DND-41 (cell line): ENCODE measurements around the gene MISFA.
"Not testable (repeated sequence)": the region's sequence is repeated elsewhere in the genome, so short reads cannot be mapped to it uniquely, and the experiment has no call there.

ENCODE experiments used
- ATAC-seq: fragments of 200-7000 bp; cut with Tn5 transposase; 3 replicates; pipeline ENCODE4 v1.9.1; 2021; ENCODE audit warnings: low read depth; ENCODE audit not compliant: insufficient read depth
- DNase-seq: peaks from one replicate; pipeline ENCODE4 v3.0.0-alpha.2; 2020
- H2AFZ ChIP-seq: 2 replicates; pipeline ENCODE4 v1.6.0; 2012; ENCODE audit warnings: low read depth, low read length
- H3K27ac ChIP-seq: 2 replicates; pipeline ENCODE4 v1.5.1; 2012; ENCODE audit warnings: low read length, inconsistent platforms
- H3K27me3 ChIP-seq: fragments of 200-600 bp; sonication (generic); 2 replicates; pipeline ENCODE4 v1.6.0; 2012; ENCODE audit warnings: low read length, mild to moderate bottlenecking, inconsistent platforms; ENCODE audit not compliant: insufficient read depth, poor library complexity
- H3K36me3 ChIP-seq: 2 replicates; pipeline ENCODE4 v1.5.1; 2012; ENCODE audit warnings: low read length, inconsistent platforms; ENCODE audit not compliant: insufficient read depth
- H3K4me1 ChIP-seq: 2 replicates; pipeline ENCODE4 v1.5.1; 2012; ENCODE audit warnings: mild to moderate bottlenecking, low read length; ENCODE audit not compliant: insufficient read depth
- H3K4me2 ChIP-seq: 2 replicates; pipeline ENCODE4 v1.6.0; 2012; ENCODE audit warnings: mild to moderate bottlenecking, moderate library complexity, low read length, inconsistent platforms; ENCODE audit not compliant: insufficient read depth
- H3K4me3 ChIP-seq, 2 experiments: fragments of 200-600 bp in 1 of 2; shearing (Covaris generic) in 1 of 2; 2 replicates each; pipeline ENCODE4 v1.5.1; 2012 to 2016; ENCODE audit warnings: inconsistent platforms in 2 of 2, low read length in 2 of 2, mild to moderate bottlenecking in 2 of 2, low read depth in 1 of 2, moderate library complexity in 1 of 2
- H3K79me2 ChIP-seq: 2 replicates; pipeline ENCODE4 v1.6.0; 2012; ENCODE audit warnings: low read length, inconsistent platforms; ENCODE audit not compliant: insufficient read depth
- H3K9ac ChIP-seq: 2 replicates; pipeline ENCODE4 v1.6.0; 2012; ENCODE audit warnings: low read depth, mild to moderate bottlenecking, inconsistent platforms, low read length, moderate library complexity
- H3K9me3 ChIP-seq: 2 replicates; pipeline ENCODE4 v1.5.1; 2012; ENCODE audit warnings: low read length, moderate library complexity, mild to moderate bottlenecking, inconsistent platforms; ENCODE audit not compliant: insufficient read depth, severe bottlenecking
- H4K20me1 ChIP-seq: 2 replicates; pipeline ENCODE4 v1.6.0; 2012; ENCODE audit warnings: low read length; ENCODE audit not compliant: insufficient read depth
- CTCF ChIP-seq: IDR thresholded peaks from 2 replicates; pipeline ENCODE4 v1.5.1; 2012; ENCODE audit warnings: borderline replicate concordance, low read length, moderate library complexity, mild to moderate bottlenecking; ENCODE audit not compliant: poor library complexity, severe bottlenecking; ENCODE audit errors: extremely low read depth
- EZH2 ChIP-seq: IDR thresholded peaks from 3 replicates; pipeline ENCODE4 v1.6.1; 2012; ENCODE audit warnings: borderline replicate concordance, low read depth, mild to moderate bottlenecking, moderate library complexity, low read length, inconsistent platforms; ENCODE audit not compliant: severe bottlenecking

MISFA gene

GRCh38 chr11:18633256-18634139, 33.9 kb downstream of the MISFA start:
- 0 out of 3 replicates have a peak, but pooled peaks have one; percentile 8 for ATAC-seq
- TF ChIP-seq EZH2, result no peak
- no peak for TF ChIP-seq CTCF
- H3K4me1 ChIP-seq, result peaks cover 23% of the 10 kb centered on the region
- H3K27ac ChIP-seq, result peak overlapping the region; percentile 87
- peaks cover 59% of the 10 kb centered on the region for H3K79me2 ChIP-seq
- no peaks in the 10 kb centered on the region for H3K36me3 ChIP-seq
- peak overlapping the region; percentile 91 to 93 for H3K4me3 ChIP-seq
- H3K9ac ChIP-seq, result peak overlapping the region; percentile 80
- peak overlapping the region; percentile 84 for H3K4me2 ChIP-seq
- peak; percentile 47 for DNase-seq
- peaks cover 22% of the 10 kb centered on the region; the same call in 1 of the 2 replicates for H4K20me1 ChIP-seq
- peak overlapping the region; percentile 95 for H2AFZ ChIP-seq
- no peaks in the 10 kb centered on the region for H3K27me3 ChIP-seq
- no peaks in the 10 kb centered on the region for H3K9me3 ChIP-seq

DNA sequence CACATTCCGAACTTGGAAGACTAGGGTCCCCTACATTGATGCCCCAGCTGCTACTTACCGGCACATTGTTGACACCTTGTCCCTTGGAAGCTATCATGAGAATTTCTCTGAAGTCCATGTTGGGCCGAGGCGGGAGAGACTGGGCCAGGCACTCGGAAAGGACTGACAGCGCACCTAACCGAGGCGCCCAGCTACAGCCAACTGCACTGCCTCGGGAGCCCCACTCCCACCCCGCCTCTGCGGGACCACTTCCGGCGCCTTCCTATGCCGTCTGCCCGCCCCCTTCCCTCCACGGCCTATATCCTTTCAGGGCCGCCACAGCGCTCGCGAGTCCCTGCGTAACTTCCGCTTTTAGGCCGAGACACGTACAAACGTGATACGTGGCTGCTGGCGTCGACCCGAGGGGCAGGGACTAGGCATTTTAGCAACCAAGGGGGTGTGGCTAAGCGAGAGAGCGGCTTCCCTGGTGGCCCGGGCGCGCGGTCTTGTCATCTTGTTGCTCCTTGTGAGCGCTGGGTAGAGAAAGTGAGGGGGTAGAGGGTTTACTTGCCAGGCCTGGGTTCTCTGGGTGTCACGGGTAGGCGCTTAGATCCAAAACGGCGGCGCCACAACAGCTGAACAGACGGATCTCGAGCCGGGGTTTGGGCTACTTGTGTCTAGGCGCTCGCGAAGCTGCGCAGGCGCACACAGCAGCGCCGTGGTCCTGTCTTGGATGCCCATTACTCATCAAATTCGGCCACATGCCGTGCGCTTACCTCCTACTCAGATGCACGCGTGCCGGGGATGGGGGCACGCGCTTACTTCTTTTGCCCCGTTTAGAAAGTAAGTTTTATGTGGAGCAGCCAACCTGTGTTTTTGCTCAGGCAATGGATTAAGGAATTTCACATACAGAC, 34.8 kb downstream of the MISFA start, which contains the start of gene SPTY2D1:
TSS of gene SPTY2D1 (minus strand) at position 203 of the 893 bp plus-strand sequence. CDS start at position 118, 85 bp downstream.
- peak; percentile 93 for ATAC-seq
- H3K36me3 ChIP-seq, result no peaks in the 10 kb centered on the region

DNA sequence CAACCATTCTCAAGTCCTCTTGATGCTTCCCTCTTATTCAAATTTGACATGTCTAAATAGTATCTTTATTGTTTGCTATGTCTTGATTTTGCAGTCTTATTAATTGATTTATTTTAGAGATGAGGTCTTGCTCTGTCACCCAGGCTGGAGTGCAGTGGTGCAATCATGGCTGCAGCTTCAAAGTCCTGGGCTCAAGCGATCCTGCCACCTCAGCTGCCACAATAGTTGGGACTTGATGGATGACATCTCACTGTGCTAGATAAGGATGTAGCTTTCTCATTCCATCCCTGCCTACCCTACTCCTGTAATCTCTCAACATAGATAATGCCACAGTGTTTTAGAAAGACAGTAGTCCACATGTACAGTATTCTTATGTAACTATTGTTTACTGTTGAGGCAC, 42.1 kb downstream of the MISFA start:
- Histone ChIP-seq H3K4me2 (no peak overlapping the region), H3K9me3 (no peaks in the 10 kb centered on the region)

More for the DNA sequence above, 34.8 kb downstream of the MISFA start, which contains the start of gene SPTY2D1:
- H2AFZ ChIP-seq, result peak within 1 kb of the TSS; percentile 95
- H3K4me3 ChIP-seq, result peak within 1 kb of the TSS; percentile 91 to 93
- peak within 1 kb of the TSS; percentile 84 for H3K4me2 ChIP-seq
- peak; percentile 99 for DNase-seq
- peaks cover 50% of the 10 kb centered on the region for H3K79me2 ChIP-seq
- peaks cover 23% of the 10 kb centered on the region for H3K4me1 ChIP-seq
- H3K9ac ChIP-seq, result peak within 1 kb of the TSS; percentile 80
- H4K20me1 ChIP-seq, result peaks cover 15% of the 10 kb centered on the region; the same call in 1 of the 2 replicates
- no peaks in the 10 kb centered on the region for H3K27me3 ChIP-seq
- TF ChIP-seq EZH2 (no peak), CTCF (peak; percentile 2)
- H3K9me3 ChIP-seq, result no peaks in the 10 kb centered on the region
- peak within 1 kb of the TSS; percentile 89 for H3K27ac ChIP-seq

DNA sequence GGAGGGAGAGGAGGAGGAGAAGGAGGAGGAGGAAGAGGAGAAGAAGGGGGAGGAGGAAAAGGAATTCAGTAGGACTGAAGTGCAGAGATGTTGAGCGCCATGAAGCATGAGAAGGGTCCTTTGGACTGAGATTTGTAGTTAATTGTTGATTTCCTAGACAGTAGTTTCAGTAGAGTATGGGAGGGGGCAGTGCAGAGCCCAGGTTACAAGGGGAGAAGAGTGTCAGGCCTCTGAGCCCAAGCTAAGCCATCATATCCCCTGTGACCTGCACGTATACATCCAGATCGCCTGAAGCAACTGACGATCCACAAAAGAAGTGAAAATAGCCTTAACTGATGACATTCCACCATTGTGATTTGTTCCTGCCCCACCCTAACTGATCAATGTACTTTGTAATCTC, 43.4 kb downstream of the MISFA start:
- H3K4me1 ChIP-seq, H3K36me3 ChIP-seq, H2AFZ ChIP-seq, ATAC-seq, H3K27ac ChIP-seq, H4K20me1 ChIP-seq, DNase-seq, H3K4me3 ChIP-seq, H3K4me2 ChIP-seq, H3K27me3 ChIP-seq, H3K9me3 ChIP-seq, H3K9ac ChIP-seq, H3K79me2 ChIP-seq: not testable (repeated sequence)

More for the DNA sequence above, 42.1 kb downstream of the MISFA start:
- no peak overlapping the region for H3K27ac ChIP-seq
- TF ChIP-seq EZH2 (no peak), CTCF (no peak)
- DNase-seq, result no peak
- no peaks in the 10 kb centered on the region for H4K20me1 ChIP-seq
- no peaks in the 10 kb centered on the region for H3K36me3 ChIP-seq
- H3K79me2 ChIP-seq, result no peaks in the 10 kb centered on the region
- no peak for ATAC-seq
- no peak overlapping the region for H2AFZ ChIP-seq
- H3K9ac ChIP-seq, result no peak overlapping the region
- H3K27me3 ChIP-seq, result peaks cover 4% of the 10 kb centered on the region
- H3K4me1 ChIP-seq, result no peaks in the 10 kb centered on the region
- no peak overlapping the region for H3K4me3 ChIP-seq
